Heart left ventricle (tissue), 16 donors: ENCODE measurements around the gene TAB2. TPM values are rescaled to one million over a fixed set of nuclear protein-coding genes. Genes with fewer than 3 reads are reported as not detected.
A peak's percentile ranks its signal among the peaks of the same experiment; 100 is the strongest.

Experiments used
- ATAC-seq, 4 donors: fragments of 200-7000 bp; cut with Tn5 transposase; one replicate each; pipeline ENCODE4 v1.9.1; 2020 to 2022; ENCODE audit warnings: moderate library complexity in 4 of 4, mild to moderate bottlenecking in 3 of 4, moderate number of reproducible peaks in 1 of 4
- DNase-seq, 5 donors: peaks; one replicate each; pipeline ENCODE4 v3.0.0-alpha.2; 2020
- H3K27ac ChIP-seq, 12 donors: fragments of 200-600 bp; sonication (generic) in 4 of 12; one replicate each; pipeline versions ENCODE4 v1.5.0 to v1.8.0; 2016 to 2022; ENCODE audit warnings: mild to moderate bottlenecking in 2 of 12
- H3K27me3 ChIP-seq, 9 donors: fragments of 200-600 bp; sonication (generic) in 2 of 9; one replicate each; pipeline versions ENCODE4 v1.5.1 to v1.8.0; 2016 to 2022; ENCODE audit warnings: mild to moderate bottlenecking in 3 of 9
- H3K36me3 ChIP-seq, 9 donors: fragments of 200-600 bp; sonication (generic) in 2 of 9; one replicate each; pipeline versions ENCODE4 v1.5.0 to v1.8.0; 2018 to 2022; ENCODE audit warnings: mild to moderate bottlenecking in 2 of 9
- H3K4me1 ChIP-seq, 12 donors: fragments of 200-600 bp; sonication (generic) in 4 of 12; one replicate each; pipeline versions ENCODE4 v1.5.0 to v1.8.0; 2016 to 2022; ENCODE audit warnings: mild to moderate bottlenecking in 3 of 12
- H3K4me3 ChIP-seq, 12 donors: fragments of 200-600 bp; sonication (generic) in 4 of 12; one replicate each; pipeline versions ENCODE4 v1.5.0 to v1.8.0; 2017 to 2022; ENCODE audit warnings: mild to moderate bottlenecking in 9 of 12, moderate library complexity in 4 of 12
- H3K9me3 ChIP-seq, 12 donors: fragments of 200-600 bp; sonication (generic) in 4 of 12; one replicate each; pipeline versions ENCODE4 v1.5.0 to v1.8.0; 2016 to 2022; ENCODE audit warnings: mild to moderate bottlenecking in 1 of 12
- CTCF ChIP-seq, 12 donors: fragments of 200-600 bp; sonication (generic) in 4 of 12; IDR thresholded peaks; one replicate each; pipeline versions ENCODE4 v1.5.0 to v1.8.0; 2018 to 2022; ENCODE audit warnings: antibody characterized with exemption in 12 of 12, mild to moderate bottlenecking in 5 of 12
- POLR2A ChIP-seq, 2 donors: fragments of 450-650 bp; IDR thresholded peaks; one replicate each; pipeline ENCODE4 v1.6.1; 2017; ENCODE audit warnings: antibody characterized with exemption in 2 of 2, mild to moderate bottlenecking in 2 of 2, moderate library complexity in 2 of 2
- WGBS, 4 donors: extraction: QIAGEN DNeasy Blood & Tissue Kit in 2 of 4; methylation state at CpG; one replicate each; pipeline versions ENCODE4 v1.1.5 to v1.1.7; 2013 to 2018; 5-methylcytosine and 5-hydroxymethylcytosine counted together
- intact Hi-C, 10 donors: fragments of 100-400 bp; cut with DNase I; formaldehyde crosslinking; loops; one replicate each; pipeline versions ENCODE4 v1.11.1 to v1.14.2; 2022
- polyA plus RNA-seq, 2 donors: library from polyadenylated mRNA; stranded (reverse); fragments of 200-250 nt; gene quantifications; one replicate each; pipeline ENCODE4 v1.2.3, GENCODE V29; 2013
- total RNA-seq, 9 donors: library from RNA; depleted of rRNA in 2 of 9; stranded (reverse); fragments of >200 nt in 2 of 9; fragmentation: NEBNext Ultra II Directional in 3 of 9; extraction: Animal tissue kit (Norgen Biotek cat#: 25700) in 3 of 9; gene quantifications; one replicate each; pipeline versions ENCODE4 v1.1.0 to v1.2.4, GENCODE V29; 2016 to 2023
- donor health status: ischemic (EF 13 %, LVEDD 7.1; RV severe dilation, severe dysfunction).
- donor health status: healthy with polysubstance abuse.
- donor health status: DM: no; HTN: yes; CAD: no.
- donor health status: DM: no; HTN: no; CAD: no.
- donor health status: ischemic (EF 25% LVEDD 6.9; RV normal size, moderate dysfunction).
- donor health status: ischemic (EF 25% LVEDD 5.7; RV mildly dilated, moderate dysfunction).
- donor health status: healthy.
- donor health status: DM: yes; HTN: yes; CAD: no.
- donor health status: ischemic (EF 35%, LVEDD 5.7; RV mildly dilated, moderate dysfunction).
- donor health status: nonischemic (EF 11% LVEDD 7.7; RV severe dilation, severe dysfunction).
- donor health status: DM: yes; HTN: yes; CAD: no.
- donor health status: PGD.
- donor health status: ischemic (EF 29% LVEDD 5.4; RV normal size, mild dysfunction).
- donor health status: nonischemic (EF 23%, LVEDD 6.1; RV moderate dilation, normal function).

The TAB2 gene
- total and polyA plus RNA-seq, 11 donors = 19.1 to 95.5 (median 53.7) TPM

GRCh38 chr6:149334201-149334600, 16.7 kb downstream of the TAB2 start:
- 54 to 60% (median 58%) methylated on average over 3 of the region's 3 CpGs for WGBS, 4 donors
- no peaks in the 10 kb centered on the region for H3K27me3 ChIP-seq
- H3K4me1 ChIP-seq = peaks cover 3 to 92% (median 72%) of the 10 kb centered on the region in 12 donors
- no peaks in the 10 kb centered on the region for H3K36me3 ChIP-seq
- no peak for ATAC-seq
- H3K4me3 ChIP-seq = no peak overlapping the region
- DNase-seq = no peak
- H3K27ac ChIP-seq = no peak overlapping the region
- TF ChIP-seq POLR2A (IDR thresholded peaks at IDR 0.05) = no peak
- TF ChIP-seq CTCF (IDR thresholded peaks at IDR 0.05) = no peak
- intact Hi-C loops = no loop called here
- no peaks in the 10 kb centered on the region for H3K9me3 ChIP-seq

DNA sequence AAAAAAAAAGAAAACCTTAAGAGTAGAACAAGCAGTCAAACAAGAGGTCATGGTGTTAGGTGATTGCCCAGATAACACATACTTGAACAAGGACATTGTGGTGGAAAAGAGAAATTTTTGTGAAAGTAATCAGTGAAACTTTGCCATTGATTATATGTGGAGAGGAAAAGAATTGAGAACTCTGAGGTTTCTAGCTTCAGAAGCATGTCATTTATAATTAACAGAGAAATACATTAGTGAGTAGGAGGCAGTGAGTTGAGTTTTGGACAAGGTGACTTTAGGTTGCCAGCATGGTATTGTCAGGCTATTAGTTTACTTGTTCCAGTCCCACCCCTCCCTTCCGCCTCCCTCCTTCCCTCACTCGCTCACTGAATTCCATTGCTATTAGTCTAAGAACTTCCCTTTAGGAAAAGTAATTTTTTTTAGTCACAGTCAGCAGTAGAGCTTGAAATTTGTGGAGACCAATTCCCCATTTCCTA, 17.2 kb downstream of the TAB2 start:
- intact Hi-C loops = no loop called here
- DNase-seq (no peak), ATAC-seq (peak in 1 of 4 donors; percentile 54)
- no peaks in the 10 kb centered on the region for H3K36me3 ChIP-seq
- TF ChIP-seq CTCF (IDR thresholded peaks at IDR 0.05) (no peak), POLR2A (IDR thresholded peaks at IDR 0.05) (no peak)
- 66 to 85% (median 71%) methylated on average over 2 of the region's 2 CpGs for WGBS, 4 donors
- peaks cover 3 to 90% (median 70%) of the 10 kb centered on the region in 12 donors for H3K4me1 ChIP-seq
- no peak overlapping the region for H3K27ac ChIP-seq
- no peaks in the 10 kb centered on the region for H3K9me3 ChIP-seq
- no peaks in the 10 kb centered on the region for H3K27me3 ChIP-seq
- no peak overlapping the region for H3K4me3 ChIP-seq

GRCh38 chr6:149335924-149336608, 18.6 kb downstream of the TAB2 start:
- Histone ChIP-seq H3K4me1 (peaks cover 3 to 90% (median 76%) of the 10 kb centered on the region in 12 donors), H3K4me3 (no peak overlapping the region)
- no peak for TF ChIP-seq CTCF (IDR thresholded peaks at IDR 0.05)
- TF ChIP-seq POLR2A (IDR thresholded peaks at IDR 0.05) = no peak

GRCh38 chr6:149336609-149336928, 19.1 kb downstream of the TAB2 start:
- no peak for ATAC-seq
- Histone ChIP-seq H3K4me3 (no peak overlapping the region), H3K36me3 (no peaks in the 10 kb centered on the region), H3K9me3 (no peaks in the 10 kb centered on the region), H3K4me1 (peaks cover 3 to 90% (median 76%) of the 10 kb centered on the region in 12 donors), H3K27ac (no peak overlapping the region), H3K27me3 (no peaks in the 10 kb centered on the region)
- no peak for TF ChIP-seq POLR2A (IDR thresholded peaks at IDR 0.05)
- no peak for DNase-seq
- intact Hi-C loops = no loop called here

More at GRCh38 chr6:149335924-149336608, 18.6 kb downstream of the TAB2 start:
- peak in 2 of 4 donors; percentile 39 to 43 for ATAC-seq
- DNase-seq = no peak
- Histone ChIP-seq H3K27ac (no peak overlapping the region), H3K27me3 (no peaks in the 10 kb centered on the region), H3K36me3 (no peaks in the 10 kb centered on the region), H3K9me3 (no peaks in the 10 kb centered on the region)
- intact Hi-C loops = no loop called here
- 74 to 81% (median 77%) methylated on average over 4 of the region's 4 CpGs for WGBS, 4 donors

DNA sequence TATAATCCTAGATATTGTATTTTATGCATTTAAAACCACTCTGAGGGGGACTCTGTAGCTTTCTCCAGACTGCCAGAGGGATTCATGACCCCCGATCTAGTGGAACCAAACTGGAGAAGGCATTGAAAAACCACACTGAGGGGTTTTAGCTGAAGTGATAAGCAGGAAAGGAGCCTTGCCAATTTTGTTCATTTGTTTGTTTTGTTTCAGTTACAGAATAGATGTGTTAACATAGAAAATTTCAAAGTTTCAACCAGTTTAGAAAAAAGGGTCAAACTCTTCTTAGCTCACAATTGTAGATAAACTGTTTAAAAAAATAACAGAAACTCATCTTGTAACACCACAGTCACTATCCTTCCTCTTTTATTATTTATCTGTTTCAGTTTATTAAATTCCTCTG, 19.8 kb downstream of the TAB2 start:
- H3K27ac ChIP-seq = no peak overlapping the region

More for the DNA sequence above, 19.8 kb downstream of the TAB2 start:
- Histone ChIP-seq H3K36me3 (no peaks in the 10 kb centered on the region), H3K4me3 (no peak overlapping the region), H3K4me1 (peaks cover 3 to 90% (median 76%) of the 10 kb centered on the region in 12 donors), H3K27me3 (no peaks in the 10 kb centered on the region), H3K9me3 (no peaks in the 10 kb centered on the region)
- TF ChIP-seq POLR2A (IDR thresholded peaks at IDR 0.05) = no peak
- no peak for TF ChIP-seq CTCF (IDR thresholded peaks at IDR 0.05)
- DNase-seq (no peak), ATAC-seq (no peak)
- WGBS, 4 donors = 53 to 71% (median 66%) methylated on average over 1 of the region's 1 CpG
- intact Hi-C loops = no loop called here
